Prostate gland (tissue), 2 donors: ENCODE results near the gene ANXA4.

Experiments used
- CTCF ChIP-seq, 4 experiments: fragments of 200-600 bp in 2 of 4; fragments of 450-650 bp in 2 of 4; sonication (generic) in 2 of 4; IDR thresholded peaks; 1 replicate in 3 of 4; 2 replicates in 1 of 4; pipeline ENCODE4 v1.5.1; 2016 to 2019; ENCODE audit warnings: antibody characterized with exemption in 4 of 4, mild to moderate bottlenecking in 2 of 4, moderate library complexity in 2 of 4
- POLR2A ChIP-seq: fragments of 450-650 bp; IDR thresholded peaks from one replicate; pipeline ENCODE4 v1.6.1; 2016; ENCODE audit warnings: antibody characterized with exemption, mild to moderate bottlenecking
- POLR2AphosphoS5 ChIP-seq: sonication (generic); formaldehyde crosslinking; IDR thresholded peaks from one replicate; pipeline ENCODE4 v1.6.1; 2017; ENCODE audit warnings: antibody characterized with exemption

- TF ChIP-seq CTCF (IDR thresholded peaks at IDR 0.05) (no peak), POLR2A (no peak), POLR2AphosphoS5 (no peak)
Observed at GRCh38 chr2:69745035-69745434, 3.1 kb downstream of the ANXA4 start.
